Activated CD4-positive, alpha-beta T cell treated with anti-CD3 and anti-CD28 coated beads, Interleukin-2, Interleukin-4, amounts not matched to agents 100 ng/mL and 50 ng/mL, durations not matched to agents 16 hours and 8 hours (primary cell): Measurements from ENCODE around the gene COBLL1.
A peak's percentile ranks its signal among the peaks of the same experiment; 100 is the strongest.

Experiments used
- DNase-seq: peaks from one replicate; pipeline ENCODE4 v3.0.0-alpha.2; 2020; ENCODE audit warnings: low spot score

Gene COBLL1

GRCh38 chr2:164756773-164757172 lies 84.8 kb downstream of the COBLL1 start:
- no peak for DNase-seq

- no peak for DNase-seq
Measured at GRCh38 chr2:164755952-164756351, 85.7 kb downstream of the COBLL1 start.

- no peak for DNase-seq
Measured at GRCh38 chr2:164754157-164755093, 87.2 kb downstream of the COBLL1 start.

- DNase-seq = no peak
Measured at GRCh38 chr2:164752956-164753355, 88.7 kb downstream of the COBLL1 start.

GRCh38 chr2:164747783-164748433 lies 93.7 kb downstream of the COBLL1 start:
- DNase-seq = no peak

GRCh38 chr2:164747140-164747539 lies 94.5 kb downstream of the COBLL1 start:
- DNase-seq = no peak

GRCh38 chr2:164746713-164747112 lies 94.9 kb downstream of the COBLL1 start:
- DNase-seq = no peak

- DNase-seq = no peak
Measured at GRCh38 chr2:164745012-164745797, 96.4 kb downstream of the COBLL1 start.

GRCh38 chr2:164742738-164743317 lies 98.8 kb downstream of the COBLL1 start:
- DNase-seq = no peak

GRCh38 chr2:164739966-164740365 lies 101.7 kb downstream of the COBLL1 start:
- peak; percentile 43 for DNase-seq

GRCh38 chr2:164737612-164738081 lies 104.0 kb downstream of the COBLL1 start:
- peak; percentile 65 for DNase-seq

GRCh38 chr2:164735309-164735919 lies 106.2 kb downstream of the COBLL1 start:
- DNase-seq = no peak

- DNase-seq = no peak
Measured at GRCh38 chr2:164734196-164734595, 107.4 kb downstream of the COBLL1 start.

- no peak for DNase-seq
Measured at GRCh38 chr2:164725542-164725941, 116.1 kb downstream of the COBLL1 start.

- DNase-seq = no peak
Measured at GRCh38 chr2:164722616-164723338, 118.8 kb downstream of the COBLL1 start.

GRCh38 chr2:164721430-164721829 lies 120.2 kb downstream of the COBLL1 start:
- no peak for DNase-seq

GRCh38 chr2:164719996-164720941 lies 121.4 kb downstream of the COBLL1 start:
- no peak for DNase-seq

- DNase-seq = peak; percentile 15
Measured at GRCh38 chr2:164717000-164717803, 124.4 kb downstream of the COBLL1 start.

- no peak for DNase-seq
Measured at GRCh38 chr2:164714471-164714870, 127.2 kb downstream of the COBLL1 start.
